HFFc6 (cell line): ENCODE results near the gene ANKS6. TPM values are rescaled to one million over a fixed set of nuclear protein-coding genes. Genes with fewer than 3 reads are reported as not detected.

Experiments
- DNase-seq: peaks from one replicate; pipeline ENCODE4 v3.0.0-alpha.2; 2018
- H3K27ac Mint-ChIP-seq: 2 replicates; pipeline ENCODE4 v1.8.0; 2020; ENCODE audit warnings: mild to moderate bottlenecking, mixed read lengths
- H3K27me3 Mint-ChIP-seq: 2 replicates; pipeline ENCODE4 v1.8.0; 2021; ENCODE audit warnings: mild to moderate bottlenecking, moderate library complexity, mixed read lengths; ENCODE audit not compliant: insufficient read depth
- H3K36me3 Mint-ChIP-seq: 2 replicates; pipeline ENCODE4 v1.8.0; 2021; ENCODE audit warnings: low read depth, mixed read lengths
- H3K4me1 Mint-ChIP-seq: 2 replicates; pipeline ENCODE4 v1.8.0; 2020; ENCODE audit warnings: low read depth, mixed read lengths
- H3K4me3 Mint-ChIP-seq: 2 replicates; pipeline ENCODE4 v1.8.0; 2020; ENCODE audit warnings: mild to moderate bottlenecking, moderate library complexity, mixed read lengths
- H3K9me3 Mint-ChIP-seq: 2 replicates; pipeline ENCODE4 v1.8.0; 2020; ENCODE audit warnings: mild to moderate bottlenecking, mixed read lengths
- total RNA-seq, 6 experiments: library from RNA; stranded (reverse); fragmentation: NEBNext Ultra II Directional; extraction: Animal tissue kit (Norgen Biotek cat#: 25700); gene quantifications; 2 replicates in 1 of 6; 3 replicates in 5 of 6; pipeline ENCODE4 v1.2.3, GENCODE V29; 2021
- TF ChIP-seq, protein P1 (sequence below): fragments of 200-600 bp; sonication (generic); IDR thresholded peaks from 2 replicates; pipeline ENCODE4 v1.5.0; 2021; ENCODE audit warnings: antibody characterized with exemption, mild to moderate bottlenecking

ANKS6 gene
- total RNA-seq, 6 experiments from 2014 or later = 12.7 to 16.6 (median 14.8) TPM

DNA sequence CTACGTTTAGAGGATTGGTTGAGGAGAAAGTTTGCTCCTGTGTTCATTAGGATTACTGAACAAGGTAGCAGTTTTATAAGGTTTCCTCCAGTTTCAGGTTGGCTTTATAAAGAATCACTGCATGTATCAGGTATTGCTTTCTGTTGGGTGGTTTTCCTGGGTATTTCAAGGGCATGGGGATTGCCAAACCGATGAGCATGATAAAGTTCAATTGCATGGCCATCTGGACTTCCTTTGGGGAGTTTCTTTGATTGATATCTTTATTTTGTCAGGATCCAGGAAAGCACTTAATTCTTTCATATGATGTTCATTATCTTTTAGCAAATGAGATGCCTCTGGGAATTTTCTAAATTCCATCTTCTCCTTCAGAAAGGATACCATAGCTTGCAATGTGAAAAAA is 77.3 kb downstream of the ANKS6 start:
- no peaks in the 10 kb centered on the region for H3K36me3 Mint-ChIP-seq
- H3K4me1 Mint-ChIP-seq = no peaks in the 10 kb centered on the region
- TF ChIP-seq, protein P1, sequence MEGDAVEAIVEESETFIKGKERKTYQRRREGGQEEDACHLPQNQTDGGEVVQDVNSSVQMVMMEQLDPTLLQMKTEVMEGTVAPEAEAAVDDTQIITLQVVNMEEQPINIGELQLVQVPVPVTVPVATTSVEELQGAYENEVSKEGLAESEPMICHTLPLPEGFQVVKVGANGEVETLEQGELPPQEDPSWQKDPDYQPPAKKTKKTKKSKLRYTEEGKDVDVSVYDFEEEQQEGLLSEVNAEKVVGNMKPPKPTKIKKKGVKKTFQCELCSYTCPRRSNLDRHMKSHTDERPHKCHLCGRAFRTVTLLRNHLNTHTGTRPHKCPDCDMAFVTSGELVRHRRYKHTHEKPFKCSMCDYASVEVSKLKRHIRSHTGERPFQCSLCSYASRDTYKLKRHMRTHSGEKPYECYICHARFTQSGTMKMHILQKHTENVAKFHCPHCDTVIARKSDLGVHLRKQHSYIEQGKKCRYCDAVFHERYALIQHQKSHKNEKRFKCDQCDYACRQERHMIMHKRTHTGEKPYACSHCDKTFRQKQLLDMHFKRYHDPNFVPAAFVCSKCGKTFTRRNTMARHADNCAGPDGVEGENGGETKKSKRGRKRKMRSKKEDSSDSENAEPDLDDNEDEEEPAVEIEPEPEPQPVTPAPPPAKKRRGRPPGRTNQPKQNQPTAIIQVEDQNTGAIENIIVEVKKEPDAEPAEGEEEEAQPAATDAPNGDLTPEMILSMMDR = no peak
- H3K27me3 Mint-ChIP-seq = peaks cover 58% of the 10 kb centered on the region
- DNase-seq = no peak
- peaks cover 5% of the 10 kb centered on the region; the same call in 1 of the 2 replicates for H3K9me3 Mint-ChIP-seq
- H3K4me3 Mint-ChIP-seq = no peak overlapping the region
- no peak overlapping the region for H3K27ac Mint-ChIP-seq

DNA sequence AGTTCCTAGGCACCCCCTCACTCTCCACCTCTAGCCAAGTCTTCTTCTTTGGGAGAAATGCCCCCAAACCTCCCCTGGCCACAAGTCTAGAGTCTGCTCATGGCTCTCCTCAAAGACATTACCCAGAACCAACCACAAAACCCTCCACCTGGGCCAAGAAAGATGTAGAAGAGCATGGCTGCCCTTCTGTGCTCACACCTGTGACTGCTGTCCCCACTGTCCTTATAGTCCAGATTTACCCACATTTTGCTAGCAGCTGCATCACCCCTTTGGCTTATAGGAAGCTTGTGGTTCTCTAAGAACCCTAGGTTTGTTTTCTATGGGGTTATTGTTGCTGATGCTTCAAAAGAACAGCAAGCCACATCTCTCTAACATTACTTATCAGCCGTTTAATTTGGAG is 81.5 kb downstream of the ANKS6 start:
- H3K4me1 Mint-ChIP-seq = no peaks in the 10 kb centered on the region
- no peak overlapping the region for H3K27ac Mint-ChIP-seq
- no peaks in the 10 kb centered on the region for H3K9me3 Mint-ChIP-seq
- peaks cover 50% of the 10 kb centered on the region for H3K27me3 Mint-ChIP-seq
- TF ChIP-seq, protein P1 = no peak
- DNase-seq = no peak
- H3K36me3 Mint-ChIP-seq = no peaks in the 10 kb centered on the region
- H3K4me3 Mint-ChIP-seq = no peak overlapping the region

DNA sequence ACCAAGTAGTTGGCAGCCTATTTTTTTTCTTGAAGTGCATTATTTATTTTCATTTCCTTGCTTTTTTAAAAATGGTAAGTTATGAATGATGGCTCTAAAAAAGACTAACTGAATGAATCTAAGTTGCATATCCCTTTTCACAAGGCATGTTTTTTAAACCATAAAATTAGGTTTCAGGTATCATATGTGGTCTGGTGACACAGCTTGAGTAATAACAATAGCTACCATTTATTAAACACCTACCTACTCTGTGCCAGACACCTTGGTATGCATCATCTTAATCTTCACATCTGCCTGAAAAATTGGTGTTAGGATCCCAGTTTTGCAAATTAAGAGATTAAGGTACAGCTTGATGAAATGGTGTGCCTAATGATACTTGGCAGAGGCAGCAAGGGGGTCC is 83.4 kb downstream of the ANKS6 start:
- no peaks in the 10 kb centered on the region for H3K36me3 Mint-ChIP-seq
- H3K4me3 Mint-ChIP-seq = no peak overlapping the region

DNA sequence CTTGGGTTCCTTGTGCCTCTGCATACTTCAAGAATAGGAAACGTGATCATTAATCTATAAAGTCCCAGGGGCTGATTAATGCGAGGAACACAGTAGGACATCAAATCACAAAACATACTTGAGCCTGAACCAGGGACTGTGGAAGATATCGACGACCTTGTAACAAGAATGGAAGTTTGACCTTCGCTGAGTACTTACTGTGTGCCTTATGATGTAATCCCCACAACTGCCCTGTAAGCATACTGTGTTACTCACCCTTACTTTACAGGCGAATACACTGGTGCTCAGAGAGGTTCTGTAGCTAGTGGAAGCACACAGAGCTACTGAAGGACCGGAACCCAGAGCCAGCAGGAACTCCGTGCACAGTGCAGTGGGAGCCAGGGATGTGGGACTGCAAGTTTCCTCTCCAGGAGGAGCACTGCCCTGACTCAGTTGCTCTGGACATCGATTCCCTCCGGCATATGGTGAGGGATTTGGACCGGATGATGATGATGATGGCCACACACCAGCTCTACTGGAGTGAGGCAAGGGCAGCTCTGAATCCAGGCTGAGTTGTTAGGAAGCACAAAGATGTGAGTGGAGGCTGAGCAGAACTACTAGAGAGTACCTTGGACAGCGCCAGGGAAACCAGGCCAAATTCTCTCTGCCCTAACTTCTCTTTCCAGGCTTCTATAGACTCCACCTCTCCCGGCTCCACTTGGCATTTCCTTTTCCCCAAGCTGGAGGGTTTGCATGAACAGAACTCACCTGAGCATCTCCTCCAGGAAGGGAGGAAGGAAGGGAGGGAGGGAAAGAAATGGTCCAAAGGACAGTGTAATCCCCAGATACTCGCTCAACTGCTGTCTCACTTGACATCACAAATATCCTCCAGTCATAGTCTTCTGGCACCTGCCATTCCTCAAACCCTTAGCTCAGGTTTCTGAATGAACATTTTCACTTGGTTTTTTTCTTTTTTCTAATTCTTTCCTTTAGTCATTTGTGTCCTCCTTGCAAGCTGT is 86.1 kb downstream of the ANKS6 start:
- peak; percentile 48 for DNase-seq

More for the DNA sequence above, 83.4 kb downstream of the ANKS6 start:
- H3K4me1 Mint-ChIP-seq = no peaks in the 10 kb centered on the region
- peaks cover 41% of the 10 kb centered on the region for H3K27me3 Mint-ChIP-seq
- H3K9me3 Mint-ChIP-seq = no peaks in the 10 kb centered on the region
- DNase-seq = no peak
- TF ChIP-seq, protein P1 = no peak
- H3K27ac Mint-ChIP-seq = no peak overlapping the region

DNA sequence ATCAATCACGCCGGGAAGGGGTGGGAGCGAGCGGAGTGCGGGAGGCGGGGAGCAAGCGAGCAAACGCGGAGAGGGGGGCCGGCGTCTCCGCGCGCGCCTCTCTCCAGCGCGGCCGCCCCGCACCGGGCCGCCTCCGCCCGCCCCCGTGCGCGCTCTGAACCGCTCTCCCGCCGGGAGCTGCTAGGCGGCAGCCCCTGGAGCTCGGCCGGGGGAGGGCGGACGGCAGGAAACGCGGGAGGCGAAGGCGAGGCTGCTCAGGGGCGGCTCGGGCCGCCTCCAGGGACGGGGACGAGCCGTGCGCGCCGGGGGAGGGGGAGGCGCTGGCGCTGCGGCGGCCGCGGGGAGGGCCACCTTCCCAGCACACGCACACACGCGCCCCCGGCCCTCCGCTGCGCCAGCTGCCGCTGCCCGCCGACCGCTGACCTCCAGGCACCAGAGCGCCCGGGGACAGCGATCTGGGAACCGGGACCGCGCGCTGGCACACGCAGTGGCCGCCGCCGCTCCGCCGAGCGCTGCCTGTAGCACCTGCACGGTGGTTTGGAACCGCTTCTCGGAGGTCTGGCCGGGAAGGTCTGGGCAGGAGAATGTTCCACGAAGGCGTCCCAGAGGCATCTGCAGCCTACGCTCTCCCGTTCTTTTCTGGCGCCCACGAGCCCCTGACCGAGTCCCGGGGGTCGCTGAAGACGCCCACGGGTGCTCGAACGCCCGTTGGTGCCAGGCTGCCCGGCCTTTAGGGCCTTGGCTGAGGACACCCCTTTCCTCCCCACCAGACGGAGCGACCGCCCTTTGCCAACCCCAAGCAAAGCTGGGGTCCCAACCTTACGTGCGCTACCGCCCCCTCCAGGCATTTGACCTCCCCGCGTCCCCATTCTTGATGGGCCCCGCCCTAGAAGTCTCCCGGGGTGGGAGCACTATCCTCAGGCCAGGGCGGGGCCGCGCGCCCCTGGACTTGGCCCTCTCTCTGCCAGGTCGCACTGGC is 87.1 kb downstream of the ANKS6 start, which contains the start of gene GABBR2:
GABBR2 (minus strand) TSS at position 3 of the 979 bp plus-strand sequence. CDS start 198 bp downstream, outside the sequence.
- H3K4me1 Mint-ChIP-seq = peaks cover 12% of the 10 kb centered on the region
- H3K4me3 Mint-ChIP-seq = peak within 1 kb of the TSS; percentile 75
- H3K36me3 Mint-ChIP-seq = no peaks in the 10 kb centered on the region
- TF ChIP-seq, protein P1 = no peak
- H3K9me3 Mint-ChIP-seq = no peaks in the 10 kb centered on the region
- DNase-seq = no peak
- H3K27ac Mint-ChIP-seq = no peak within 1 kb of the TSS
- H3K27me3 Mint-ChIP-seq = peaks cover 29% of the 10 kb centered on the region

More for the DNA sequence above, 86.1 kb downstream of the ANKS6 start:
- TF ChIP-seq, protein P1 = no peak
- Mint-ChIP-seq H3K27me3 (peaks cover 34% of the 10 kb centered on the region), H3K4me1 (peaks cover 12% of the 10 kb centered on the region), H3K4me3 (no peak overlapping the region; the same call in 1 of the 2 replicates), H3K27ac (no peak overlapping the region), H3K36me3 (no peaks in the 10 kb centered on the region), H3K9me3 (no peaks in the 10 kb centered on the region)
